ENCODE data around the gene CCDC32. TPM values are rescaled to one million over a fixed set of nuclear protein-coding genes. Genes with fewer than 3 reads are reported as not detected.

The CCDC32 gene
- total RNA-seq, 1 donor from 2014 or later, result 25.7 TPM

GRCh38 chr15:40565333-40566238 lies 744 bp upstream of the CCDC32 start:
- DNase-seq, result peak; percentile 5

- no peak for DNase-seq
Observed at GRCh38 chr15:40563426-40563825, 1.4 kb downstream of the CCDC32 start.

GRCh38 chr15:40562691-40563090 lies 2.2 kb downstream of the CCDC32 start:
- DNase-seq, result no peak

GRCh38 chr15:40558952-40559742 lies 5.7 kb downstream of the CCDC32 start:
- DNase-seq, result no peak

GRCh38 chr15:40555876-40556275 lies 9.0 kb downstream of the CCDC32 start:
- no peak for DNase-seq

- peak; percentile 43 for DNase-seq
Observed at GRCh38 chr15:40554161-40554525, 10.7 kb downstream of the CCDC32 start.

- DNase-seq, result no peak
Observed at GRCh38 chr15:40550341-40551037, 14.4 kb downstream of the CCDC32 start.

GRCh38 chr15:40549894-40550293 lies 14.9 kb downstream of the CCDC32 start:
- no peak for DNase-seq

GRCh38 chr15:40548610-40549009 lies 16.2 kb downstream of the CCDC32 start:
- no peak for DNase-seq

- DNase-seq, result no peak
Observed at GRCh38 chr15:40545457-40545856, 19.4 kb downstream of the CCDC32 start.

GRCh38 chr15:40543631-40544294 lies 21.1 kb downstream of the CCDC32 start:
- DNase-seq, result no peak

GRCh38 chr15:40543082-40543481 lies 21.8 kb downstream of the CCDC32 start:
- DNase-seq, result no peak

GRCh38 chr15:40538976-40539375 lies 25.9 kb downstream of the CCDC32 start:
- DNase-seq, result no peak

GRCh38 chr15:40536501-40536900 lies 28.3 kb downstream of the CCDC32 start:
- peak; percentile 1 for DNase-seq

GRCh38 chr15:40534371-40534770 lies 30.5 kb downstream of the CCDC32 start:
- DNase-seq, result no peak

GRCh38 chr15:40533763-40534364 lies 31.0 kb downstream of the CCDC32 start:
- no peak for DNase-seq

GRCh38 chr15:40528801-40529200 lies 36.0 kb downstream of the CCDC32 start:
- DNase-seq, result no peak

- no peak for DNase-seq
Observed at GRCh38 chr15:40525855-40526254, 39.0 kb downstream of the CCDC32 start.

- no peak for DNase-seq
Observed at GRCh38 chr15:40523611-40524010, 41.2 kb downstream of the CCDC32 start.

- no peak for DNase-seq
Observed at GRCh38 chr15:40516322-40516721, 48.5 kb downstream of the CCDC32 start.

- no peak for DNase-seq
Observed at GRCh38 chr15:40513609-40514008, 51.2 kb downstream of the CCDC32 start.

- DNase-seq, result no peak
Observed at GRCh38 chr15:40512440-40512839, 52.4 kb downstream of the CCDC32 start.

Measured in dermis blood vessel endothelial cell (primary cell).